HPDE6-E6E7 (cell line): ENCODE data around the gene CXCR3.
"Not testable (repeated sequence)": the region's sequence is repeated elsewhere in the genome, so short reads cannot be mapped to it uniquely, and the experiment has no call there.

Experiments
- DNase-seq: peaks from one replicate; pipeline ENCODE4 v3.0.0; 2011; ENCODE audit warnings: missing footprints; ENCODE audit errors: extremely low spot score

The CXCR3 gene

DNA sequence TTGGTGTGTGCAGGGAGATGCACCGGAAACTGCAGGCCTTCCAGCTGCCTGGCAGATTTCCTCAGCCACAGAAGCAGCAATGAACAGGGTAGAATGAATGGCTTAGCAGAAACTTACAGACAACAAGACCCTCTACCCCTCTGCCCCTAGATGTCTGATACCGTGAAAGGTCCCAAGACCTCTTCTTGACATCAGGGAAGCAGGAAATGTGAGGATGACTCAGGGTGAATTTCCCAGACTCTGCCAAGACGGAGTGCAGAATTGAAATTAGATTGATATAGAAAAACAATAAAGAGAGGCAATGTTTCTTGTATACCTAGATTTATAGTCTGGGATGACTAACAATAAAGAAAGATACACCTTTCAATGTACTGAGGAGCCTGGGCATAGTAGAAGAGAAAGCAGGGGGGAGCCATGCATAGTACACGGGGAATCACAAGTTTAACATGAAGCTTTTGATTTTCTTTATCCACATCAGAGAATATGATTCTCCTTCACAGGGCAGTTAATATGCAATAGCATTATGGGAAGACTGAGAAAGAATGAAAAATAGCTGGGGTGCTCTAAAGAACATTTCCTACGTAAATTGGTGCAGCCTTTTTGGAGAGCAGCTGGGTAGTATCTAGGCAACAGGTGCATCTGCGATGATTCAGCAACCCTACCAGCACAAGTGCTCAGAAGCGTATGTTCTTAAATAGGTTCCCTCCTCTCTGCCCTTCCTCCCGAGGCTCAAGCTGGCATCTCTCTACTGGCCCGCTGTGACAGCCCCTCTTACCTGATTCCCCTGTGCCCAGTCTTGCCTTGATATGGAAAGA lies 18.3 kb upstream of the CXCR3 start:
- DNase-seq = no peak

DNA sequence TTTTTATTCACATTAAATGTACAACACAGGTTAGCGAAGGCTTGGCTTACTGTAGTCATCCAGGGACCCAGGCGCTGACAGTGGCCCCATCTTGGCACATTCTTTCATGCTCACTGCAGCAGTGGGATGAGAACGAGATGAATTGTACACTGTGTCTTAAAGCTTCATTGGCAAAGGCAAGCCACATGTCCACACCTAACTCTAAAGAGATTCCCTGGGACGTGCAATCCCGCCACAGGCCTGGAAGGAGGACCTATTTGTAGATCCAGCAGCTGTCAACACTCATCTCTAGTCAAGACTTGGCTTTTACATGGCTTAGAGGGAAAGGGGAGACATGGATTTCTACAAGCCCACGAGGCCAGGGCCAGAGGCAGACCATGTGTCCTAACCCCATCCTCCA lies 16.1 kb upstream of the CXCR3 start:
- DNase-seq = no peak

DNA sequence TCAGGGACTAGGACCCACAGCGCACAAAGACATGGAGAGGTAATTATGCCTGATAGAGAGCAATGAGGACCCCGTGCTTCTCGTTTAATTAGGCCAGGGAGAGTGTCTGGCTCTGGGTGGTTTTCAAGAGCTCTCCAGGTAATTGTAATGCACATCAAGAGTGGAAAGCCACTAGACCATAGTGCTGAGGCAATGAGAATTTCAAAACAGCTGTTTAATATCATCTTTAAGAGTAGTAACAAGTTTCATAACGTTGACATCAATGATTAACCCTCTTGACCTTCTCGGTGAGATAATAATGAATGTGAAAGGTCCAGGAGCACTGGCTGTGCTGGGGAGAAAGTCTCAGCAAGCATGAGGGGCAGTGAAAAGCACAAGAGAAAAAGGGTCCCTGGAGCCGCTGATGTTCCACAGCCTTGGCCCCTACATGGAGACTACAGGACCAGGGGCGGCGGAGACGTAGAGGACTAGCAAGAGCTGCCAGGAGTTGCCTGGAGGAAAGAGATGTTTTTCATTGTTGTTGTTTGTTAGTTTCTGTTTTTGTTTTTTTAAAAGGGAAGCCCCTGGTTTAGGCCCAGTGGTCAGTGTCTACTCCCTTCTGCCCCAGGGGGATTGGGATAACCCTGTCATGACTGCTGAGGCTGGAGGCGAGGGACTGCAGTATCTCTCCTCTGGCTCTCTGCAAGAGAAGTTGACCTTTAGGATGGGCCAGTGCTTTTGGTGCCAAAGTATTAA lies 14.8 kb upstream of the CXCR3 start:
- DNase-seq = no peak

DNA sequence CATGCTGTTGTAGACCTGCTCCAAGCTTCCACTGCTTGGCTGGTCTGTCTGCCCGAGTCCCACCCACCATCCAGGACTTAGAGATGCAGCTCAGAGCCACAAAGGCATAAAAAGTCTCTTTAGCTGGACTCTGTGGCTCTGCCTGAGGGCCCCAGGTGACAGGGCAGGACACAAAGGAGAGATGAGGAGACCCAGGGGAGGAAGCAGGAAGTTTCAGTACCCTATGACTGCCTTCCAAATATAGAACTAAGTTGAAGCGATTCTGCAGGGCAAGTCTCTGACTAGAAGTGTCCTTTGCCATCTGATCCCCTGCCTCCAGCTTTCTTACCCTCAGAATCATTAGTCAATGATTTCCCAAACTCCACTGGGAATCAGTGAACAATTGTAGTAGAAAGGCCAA lies 11.2 kb upstream of the CXCR3 start:
- DNase-seq = no peak

DNA sequence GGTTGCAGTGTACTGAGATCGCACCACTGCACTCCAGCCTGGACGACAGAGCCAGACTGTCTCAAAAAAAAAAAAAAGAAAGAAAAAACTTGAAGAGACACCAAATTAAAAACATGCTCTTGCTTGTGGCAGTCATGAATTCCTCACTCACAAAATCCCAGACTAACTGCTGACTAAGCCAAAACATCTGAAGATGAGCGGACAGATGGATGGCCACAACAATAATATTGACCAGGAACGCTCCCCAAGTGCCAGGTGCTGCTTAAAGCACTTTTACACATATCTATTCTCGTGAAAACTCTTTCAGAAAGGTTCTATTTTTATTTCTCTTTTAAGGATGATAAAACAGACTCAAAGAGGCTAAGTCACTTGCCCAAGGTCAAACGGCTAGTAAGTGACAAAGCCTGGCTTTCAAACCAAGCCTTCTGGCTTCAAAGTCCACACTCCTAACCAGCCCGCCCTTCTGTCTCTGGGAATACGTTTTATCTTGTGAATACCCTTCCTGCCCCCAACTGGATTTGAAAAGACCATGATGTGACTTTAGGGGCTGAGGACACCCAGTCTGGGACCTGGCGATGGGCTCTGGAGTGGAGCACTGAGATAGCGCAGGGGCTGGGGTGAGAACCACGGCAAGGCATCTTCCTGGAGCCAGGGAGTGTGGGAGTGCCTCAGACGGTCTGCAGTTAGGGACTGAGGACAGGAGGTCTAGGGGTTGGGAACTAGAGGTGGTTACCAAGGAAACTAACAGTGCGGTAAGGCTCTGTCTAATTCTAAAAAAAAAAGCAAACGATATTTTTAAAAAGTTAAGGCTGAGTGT lies 9.5 kb upstream of the CXCR3 start:
- no peak for DNase-seq

DNA sequence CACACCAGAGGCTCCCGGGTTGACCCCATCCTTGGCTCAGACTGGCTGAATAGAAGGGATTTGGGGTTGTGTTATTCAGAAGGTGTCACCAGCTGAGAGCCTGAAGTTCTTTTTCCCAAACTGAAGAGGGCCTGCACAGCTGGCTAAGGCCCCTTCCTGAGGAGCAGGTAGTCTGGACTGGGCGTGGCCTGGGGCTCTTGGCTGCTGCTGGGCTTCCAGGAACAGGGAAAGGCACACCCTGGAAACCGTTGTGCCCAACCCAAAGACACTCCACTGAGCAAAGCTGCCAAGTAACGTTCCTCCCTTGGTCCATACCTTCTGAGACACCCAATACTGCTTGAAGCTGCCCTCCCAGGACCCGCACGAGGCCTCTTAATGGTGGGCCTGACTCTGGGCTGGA lies 8.3 kb upstream of the CXCR3 start:
- no peak for DNase-seq

DNA sequence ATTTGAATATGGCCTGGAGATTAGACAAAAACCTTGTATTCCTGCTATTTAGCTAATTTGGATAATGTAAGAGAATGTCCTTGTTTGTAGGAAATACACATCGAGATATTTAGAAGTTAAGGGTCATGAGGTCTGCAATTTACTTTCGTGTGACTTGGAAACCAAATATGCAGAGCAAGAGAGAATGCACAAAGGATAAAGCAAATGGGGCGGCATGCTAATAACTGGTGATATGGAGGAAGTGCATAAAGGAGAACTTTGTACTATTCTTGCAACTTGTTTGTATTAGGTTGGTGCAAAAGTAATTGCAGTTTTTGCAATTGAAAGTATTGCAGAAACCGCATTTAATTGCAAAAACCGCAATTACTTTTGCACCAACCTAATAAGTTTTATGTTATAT lies 7.2 kb upstream of the CXCR3 start:
- no peak for DNase-seq

DNA sequence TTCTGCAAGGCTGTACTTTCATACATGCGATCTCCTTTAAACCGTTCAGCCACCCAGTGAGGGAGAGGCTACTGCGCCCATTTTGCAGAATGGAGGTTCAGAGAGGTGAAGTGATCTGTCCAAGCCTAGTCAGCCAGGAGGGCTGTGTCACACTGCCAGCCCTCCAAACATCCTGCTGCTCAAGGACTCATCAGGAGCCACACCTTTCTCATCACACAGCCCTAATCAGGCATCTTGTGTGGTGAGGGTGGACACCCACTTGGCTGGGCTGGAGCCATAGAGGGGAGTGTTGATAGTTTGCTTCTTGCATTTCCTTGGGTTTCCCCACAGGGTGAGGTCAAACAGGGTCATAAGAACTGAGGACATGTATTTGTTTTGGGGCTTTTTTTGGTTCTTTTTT lies 5.4 kb upstream of the CXCR3 start:
- DNase-seq = no peak

DNA sequence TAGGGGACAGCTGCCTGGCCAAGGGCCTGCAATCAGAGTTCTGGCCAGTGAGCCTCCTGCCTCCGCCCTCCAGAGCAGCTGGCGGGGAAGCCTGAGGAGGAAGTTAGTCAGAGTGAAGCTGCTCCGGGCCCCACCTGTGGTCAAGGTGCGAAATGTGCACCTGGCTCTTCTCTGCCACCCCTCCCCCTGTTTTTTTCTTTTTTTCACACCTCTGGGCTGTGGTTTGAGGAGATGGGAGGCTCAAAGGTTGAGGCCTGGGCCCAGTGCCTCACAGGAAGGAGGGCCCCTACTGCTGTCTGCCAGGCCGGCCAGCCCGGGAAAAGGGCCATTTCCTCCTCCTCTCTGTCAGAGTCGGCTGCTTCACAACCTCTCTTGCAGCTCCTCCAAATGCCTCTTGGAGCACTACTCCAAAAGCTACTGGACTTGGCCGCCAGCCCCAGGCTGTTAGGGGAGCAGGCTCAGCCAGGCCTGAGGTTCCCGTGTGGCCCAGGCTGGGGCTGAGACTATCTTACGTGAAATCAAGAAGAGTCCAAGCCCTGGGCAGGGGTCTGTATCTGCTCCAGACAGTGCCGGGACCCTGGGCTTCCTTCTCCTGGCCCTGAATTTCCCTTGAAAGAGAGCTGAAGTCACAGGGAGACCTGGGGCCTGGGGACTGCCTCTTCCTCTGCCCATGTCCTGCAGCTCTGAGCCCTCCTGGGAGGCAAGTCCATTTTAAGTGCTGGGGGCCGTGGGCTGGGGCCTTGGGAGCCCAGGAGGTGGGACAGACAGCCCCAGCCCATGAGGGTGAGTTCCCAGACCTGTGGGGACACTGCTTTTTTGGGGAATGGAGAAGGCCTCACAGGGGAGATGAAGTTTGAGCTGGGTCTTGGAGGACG lies 4.5 kb upstream of the CXCR3 start:
- DNase-seq = peak; percentile 52

DNA sequence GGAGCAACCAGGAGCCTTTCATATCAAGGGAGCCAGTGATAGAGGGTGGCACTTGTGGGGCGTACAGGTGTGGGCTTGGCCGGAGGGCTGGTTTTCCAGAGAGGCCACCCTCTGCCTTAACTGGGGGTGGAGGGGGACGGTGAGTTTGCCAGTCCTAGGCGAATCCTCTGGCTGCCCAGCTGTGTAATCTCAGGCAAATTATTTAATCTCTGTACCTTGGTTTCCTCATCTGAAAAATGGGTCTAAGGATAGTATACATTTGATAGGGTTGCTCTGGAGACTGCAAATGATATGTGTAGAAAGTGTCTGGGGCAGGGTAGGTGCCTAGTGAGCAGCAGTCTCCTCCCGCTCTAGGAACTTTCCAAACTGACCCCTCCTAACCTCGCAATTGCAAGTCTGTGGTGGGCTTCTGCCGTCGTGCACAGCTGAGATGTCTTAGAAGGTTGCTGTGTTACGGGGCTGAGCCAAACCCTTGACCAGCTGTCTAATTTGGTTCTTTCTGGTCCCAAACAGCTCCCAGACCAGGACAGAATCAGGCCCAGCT lies 3.8 kb upstream of the CXCR3 start:
- no peak for DNase-seq

DNA sequence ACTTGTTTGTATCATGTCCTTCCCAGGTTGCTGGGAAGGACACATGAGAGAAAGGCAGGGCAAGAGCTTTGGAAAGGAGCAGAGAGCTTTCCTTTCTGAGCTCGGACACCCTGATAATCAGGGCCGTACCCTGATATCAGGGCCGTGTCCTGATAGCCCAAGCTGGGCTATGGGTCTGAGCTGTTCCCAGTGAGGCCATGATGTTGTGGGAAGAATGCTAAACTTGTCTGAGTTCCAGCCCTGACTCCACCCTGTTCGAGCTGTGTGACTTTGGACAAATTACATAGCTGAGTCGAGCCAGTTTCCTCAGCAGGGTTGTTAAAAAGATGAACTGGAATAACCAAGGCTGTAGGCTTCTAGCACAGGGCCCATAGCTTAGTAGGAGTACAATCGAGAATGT lies 3.3 kb upstream of the CXCR3 start:
- DNase-seq = no peak

DNA sequence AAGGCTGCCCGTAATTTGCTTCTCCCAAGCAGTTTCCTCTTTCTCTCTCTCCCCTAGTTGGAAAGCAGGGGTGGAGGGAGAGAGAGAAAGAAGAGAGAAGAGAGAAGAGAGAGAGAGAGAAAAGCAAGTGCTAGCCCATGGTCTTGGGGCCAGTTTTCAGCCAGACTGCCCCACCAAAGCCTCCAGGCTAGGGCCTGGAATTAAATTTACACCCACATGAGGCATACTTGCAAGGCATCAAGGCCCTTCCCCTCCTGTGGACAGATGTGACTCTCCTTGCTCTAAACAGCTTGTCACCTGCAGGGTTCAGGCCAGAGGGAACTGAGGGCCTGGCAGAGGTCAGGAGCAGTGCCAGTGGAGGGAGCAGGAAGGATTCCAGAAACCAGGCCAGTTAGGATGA lies 1.7 kb upstream of the CXCR3 start:
- DNase-seq = no peak

DNA sequence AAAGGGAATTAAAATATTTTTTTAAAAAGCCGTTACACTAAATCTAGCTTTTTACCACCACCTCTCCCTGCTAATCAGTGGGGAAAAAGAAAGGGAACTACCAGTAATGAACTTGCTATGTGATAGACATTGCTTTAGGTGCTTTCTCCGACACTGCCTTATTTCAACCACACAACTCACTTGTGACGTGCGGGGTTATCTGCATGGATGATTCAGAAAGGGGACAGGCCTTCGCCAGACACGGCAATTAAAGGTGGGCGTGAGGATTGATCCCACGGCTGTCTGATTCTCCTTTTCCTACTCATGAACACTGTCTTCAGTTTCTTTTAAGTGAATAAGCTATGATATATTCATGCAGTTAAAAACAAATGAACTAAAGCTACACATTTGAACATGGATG lies 882 bp upstream of the CXCR3 start:
- DNase-seq = no peak

DNA sequence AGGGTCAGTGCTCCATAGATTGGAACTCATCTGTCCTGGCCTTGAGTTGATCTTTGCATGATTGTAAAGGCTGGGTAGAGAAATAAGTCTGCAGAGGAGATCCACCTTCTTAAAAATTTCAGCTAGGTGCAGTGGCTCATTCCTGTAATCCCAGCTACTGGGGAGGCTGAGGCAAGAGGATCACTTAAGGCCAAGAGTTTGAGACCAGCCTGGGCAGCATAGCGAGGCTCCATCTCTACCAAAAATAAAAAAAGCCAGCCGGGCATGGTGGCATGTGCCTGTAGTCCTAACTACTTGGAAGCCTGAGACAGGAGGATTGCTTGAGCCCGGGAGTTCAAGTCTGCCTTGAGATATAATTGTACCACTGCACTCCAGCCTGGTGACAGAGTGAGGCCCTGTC lies 476 bp upstream of the CXCR3 start:
- no peak for DNase-seq

DNA sequence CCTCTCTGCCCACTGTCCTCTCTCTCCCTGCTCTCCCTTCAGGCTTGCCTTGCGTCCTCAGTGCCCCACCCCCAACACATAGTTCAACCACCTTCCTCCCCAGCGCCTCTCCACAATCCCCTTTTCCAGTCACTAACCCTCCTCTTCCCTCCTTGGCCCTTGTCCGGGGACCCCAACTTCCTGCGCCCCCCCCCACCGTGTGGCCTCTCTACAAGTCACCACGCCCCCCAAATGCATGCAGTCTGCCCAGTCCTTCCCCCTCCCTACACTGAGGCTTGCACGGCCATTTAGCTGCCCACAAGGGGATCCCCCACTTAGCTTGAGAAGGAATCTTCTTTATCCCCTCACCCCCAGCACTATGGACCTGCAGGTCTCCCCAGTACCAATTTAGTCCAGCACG lies 569 bp downstream of the CXCR3 start:
- DNase-seq = no peak

DNA sequence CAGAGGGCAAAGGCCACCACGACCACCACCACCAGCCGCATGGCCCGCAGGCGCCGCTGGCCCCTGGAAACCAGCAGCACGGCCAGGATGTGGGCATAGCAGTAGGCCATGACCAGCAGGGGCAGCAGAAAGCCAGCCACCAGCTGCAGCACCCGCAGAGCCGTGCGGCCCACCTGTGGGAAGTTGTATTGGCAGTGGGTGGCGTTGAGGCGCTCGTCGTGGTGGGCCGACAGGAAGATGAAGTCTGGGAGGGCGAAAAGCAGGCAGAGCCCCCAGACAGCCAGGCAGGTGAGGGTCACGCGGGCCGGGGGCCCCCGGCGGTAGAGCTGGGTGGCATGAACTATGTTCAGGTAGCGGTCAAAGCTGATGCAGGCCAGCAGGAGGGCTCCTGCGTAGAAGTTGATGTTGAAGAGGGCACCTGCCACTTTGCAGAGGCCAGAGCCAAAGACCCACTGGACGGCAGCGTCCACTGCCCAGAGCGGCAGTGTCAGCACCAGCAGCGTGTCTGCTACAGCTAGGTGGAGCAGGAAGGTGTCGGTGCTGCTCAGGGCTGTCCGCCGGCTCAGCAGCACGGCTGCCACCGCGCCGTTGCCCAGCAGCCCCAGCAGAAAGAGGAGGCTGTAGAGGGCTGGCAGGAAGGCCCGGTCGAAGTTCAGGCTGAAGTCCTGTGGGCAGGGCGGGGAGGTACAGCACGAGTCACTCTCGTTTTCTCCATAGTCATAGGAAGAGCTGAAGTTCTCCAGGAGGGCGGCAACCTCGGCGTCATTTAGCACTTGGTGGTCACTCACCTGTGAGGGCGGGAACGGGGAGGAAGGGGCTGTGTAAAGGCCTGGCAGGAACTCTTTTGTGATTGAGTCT lies 1.4 kb downstream of the CXCR3 start:
- no peak for DNase-seq

DNA sequence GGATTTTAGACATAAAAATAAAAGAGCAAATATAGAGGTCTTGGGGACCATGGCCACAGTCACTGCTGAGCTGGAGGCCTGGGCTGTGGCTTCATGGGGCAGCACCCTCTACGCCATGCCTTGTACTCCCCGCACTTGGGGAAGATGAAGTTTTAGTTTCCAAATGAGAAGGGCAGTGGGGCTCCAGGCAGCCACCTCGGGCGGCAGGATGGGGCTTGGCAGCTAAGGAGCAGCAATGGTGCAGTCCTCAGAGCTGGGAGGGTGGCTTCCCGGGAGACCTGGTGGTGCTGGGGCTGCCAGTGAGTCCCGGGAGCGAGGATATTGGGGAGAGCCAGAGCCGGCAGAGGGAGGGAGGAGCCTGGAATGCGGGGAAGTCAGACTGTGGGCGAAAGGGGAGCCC lies 2.4 kb downstream of the CXCR3 start:
- DNase-seq = no peak

DNA sequence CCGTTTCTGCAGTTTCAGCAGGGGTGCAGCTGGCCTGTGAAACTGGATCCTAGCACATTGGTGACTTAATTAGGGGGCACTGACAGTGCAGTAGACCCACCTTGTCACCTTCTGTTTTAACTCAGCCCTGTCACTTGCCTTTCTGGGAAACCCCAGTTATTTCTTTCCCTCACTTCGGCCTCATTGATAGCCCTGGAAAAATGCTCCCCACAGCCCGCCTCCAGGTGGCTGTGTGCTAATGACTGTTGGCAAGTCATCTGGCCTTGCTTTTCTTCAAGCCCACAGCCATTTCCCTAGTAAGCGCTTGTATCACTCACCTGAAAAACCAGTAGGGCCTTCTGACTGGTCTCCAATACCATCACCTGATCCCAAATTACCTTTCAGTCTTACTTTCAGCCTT lies 3.3 kb downstream of the CXCR3 start:
- DNase-seq = no peak

DNA sequence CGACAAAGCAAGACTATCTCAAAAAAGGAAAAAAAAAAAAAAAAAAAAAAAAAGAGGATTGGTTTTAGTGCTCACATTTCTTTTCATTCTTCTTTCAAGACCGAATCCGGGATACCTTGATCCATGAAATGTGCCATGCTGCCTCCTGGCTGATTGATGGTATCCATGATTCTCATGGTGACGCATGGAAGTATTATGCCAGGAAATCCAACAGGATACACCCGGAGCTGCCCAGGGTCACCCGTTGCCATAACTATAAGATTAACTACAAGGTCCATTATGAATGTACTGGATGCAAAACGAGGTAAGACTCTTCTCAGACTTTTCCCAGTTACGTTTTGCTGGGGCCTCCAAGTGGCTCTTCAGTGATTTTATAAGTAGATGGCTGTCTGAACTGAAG lies 6.1 kb downstream of the CXCR3 start:
- DNase-seq = no peak

DNA sequence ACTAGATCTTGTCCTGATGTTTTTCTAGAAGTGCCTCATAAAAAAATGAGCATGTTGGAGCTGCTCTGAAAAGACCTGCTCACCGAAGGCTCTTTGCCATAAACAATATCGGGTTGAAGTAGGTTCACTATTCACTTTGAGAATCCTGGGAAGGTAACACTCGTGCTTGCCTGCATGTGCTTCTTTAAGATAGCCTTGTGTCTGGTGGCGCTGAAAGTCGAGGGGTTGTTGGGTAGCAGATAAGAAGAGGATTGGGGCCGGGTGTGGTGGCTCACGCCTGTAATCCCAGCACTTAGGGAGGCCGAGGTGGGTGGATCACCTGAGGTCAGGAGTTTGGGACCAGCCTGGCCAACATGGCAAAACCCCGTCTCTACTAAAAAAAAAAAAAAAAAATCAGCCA lies 6.6 kb downstream of the CXCR3 start:
- DNase-seq = not testable (repeated sequence)
